B cell (primary cell): ENCODE measurements around the gene LDB3. TPM values are rescaled to one million over a fixed set of nuclear protein-coding genes. Genes with fewer than 3 reads are reported as not detected.

ENCODE experiments used
- ATAC-seq: fragments of 200-7000 bp; cut with Tn5 transposase; one replicate; pipeline ENCODE4 v1.10.0; 2021; ENCODE audit warnings: low read depth, mild to moderate bottlenecking, moderate number of reproducible peaks, moderate library complexity
- CTCF ChIA-PET: fragments of 350-600 bp; sonication (Branson Sonifier 250); formaldehyde crosslinking; loops from one replicate; lab custom pipeline; 2021; ENCODE audit warnings: antibody characterized with exemption, inconsistent platforms; lab: Charles Lee
- POLR2A ChIA-PET: fragments of 350-600 bp; sonication (Branson Sonifier 250); formaldehyde crosslinking; loops from one replicate; lab custom pipeline; 2021; ENCODE audit warnings: antibody characterized with exemption; lab: Charles Lee
- DNase-seq: peaks from one replicate; pipeline ENCODE4 v3.0.0; 2013
- H2AFZ ChIP-seq: 2 replicates; pipeline ENCODE4 v1.6.1; 2012; ENCODE audit warnings: mild to moderate bottlenecking, low read depth, low read length; ENCODE audit not compliant: insufficient read depth, poor library complexity, severe bottlenecking
- H3K27ac ChIP-seq, 2 donors: 1 replicate in 1 of 2; 2 replicates in 1 of 2; pipeline ENCODE4 v1.5.1; 2012 to 2013; ENCODE audit warnings: low read length in 2 of 2, mild to moderate bottlenecking in 2 of 2, moderate library complexity in 1 of 2
- H3K27me3 ChIP-seq, 4 experiments: fragments of 200-600 bp in 1 of 4; sonication (generic) in 1 of 4; replicated peaks in 1 of 4; 1 replicate in 2 of 4; 2 replicates in 2 of 4; pipeline versions ENCODE4 v1.6.1 to v1.7.0; 2013 to 2016; ENCODE audit warnings: low read length in 3 of 4, mild to moderate bottlenecking in 2 of 4, mixed read lengths in 1 of 4, moderate library complexity in 1 of 4; ENCODE audit not compliant: insufficient read depth in 4 of 4, control insufficient read depth in 3 of 4; ENCODE audit errors: control extremely low read depth in 1 of 4
- H3K36me3 ChIP-seq, 2 experiments: replicated peaks in 1 of 2; 1 replicate in 1 of 2; 2 replicates in 1 of 2; pipeline versions ENCODE4 v1.6.1 to v1.7.1; 2013; ENCODE audit warnings: low read length in 1 of 2; ENCODE audit not compliant: insufficient read depth in 2 of 2, control insufficient read depth in 1 of 2; ENCODE audit errors: control extremely low read depth in 1 of 2, extremely low read depth in 1 of 2
- H3K4me1 ChIP-seq, 2 donors: fragments of 200-600 bp in 1 of 2; sonication (generic) in 1 of 2; 1 replicate in 1 of 2; 2 replicates in 1 of 2; pipeline versions ENCODE4 v1.5.1 to v1.6.1; 2013 to 2017; ENCODE audit warnings: low read length in 2 of 2; ENCODE audit not compliant: control insufficient read depth in 2 of 2, insufficient read depth in 2 of 2
- H3K4me2 ChIP-seq: replicated peaks from 2 replicates; pipeline ENCODE3; 2012; ENCODE audit warnings: mild to moderate bottlenecking, low read depth, low read length; ENCODE audit not compliant: poor library complexity, severe bottlenecking
- H3K4me3 ChIP-seq, 5 experiments: fragments of 200-600 bp in 1 of 5; sonication (generic) in 1 of 5; 1 replicate in 3 of 5; 2 replicates in 2 of 5; pipeline versions ENCODE4 v1.5.1 to v1.7.0; 2011 to 2016; ENCODE audit warnings: low read length in 4 of 5, mild to moderate bottlenecking in 4 of 5, low read depth in 2 of 5, control low read depth in 1 of 5, moderate library complexity in 1 of 5; ENCODE audit not compliant: insufficient read depth in 1 of 5; ENCODE audit errors: control extremely low read depth in 1 of 5, extremely low read depth in 1 of 5
- H3K79me2 ChIP-seq: fragments of 200-600 bp; sonication (generic); one replicate; pipeline ENCODE4 v1.6.0; 2016; ENCODE audit warnings: low read length; ENCODE audit not compliant: control insufficient read depth, insufficient read depth
- H3K9ac ChIP-seq: fragments of 200-600 bp; sonication (generic); 2 replicates; pipeline ENCODE4 v1.6.1; 2017; ENCODE audit warnings: mild to moderate bottlenecking, low read length, moderate library complexity
- H3K9me3 ChIP-seq, 3 donors: one replicate each; pipeline versions ENCODE4 v1.6.1 to v1.7.1; 2013; ENCODE audit warnings: low read length in 2 of 3; ENCODE audit not compliant: control insufficient read depth in 2 of 3, insufficient read depth in 1 of 3; ENCODE audit errors: control extremely low read depth in 1 of 3
- H4K20me1 ChIP-seq: 2 replicates; pipeline ENCODE4 v1.6.0; 2012; ENCODE audit warnings: mild to moderate bottlenecking, low read length; ENCODE audit not compliant: insufficient read depth, control insufficient read depth, poor library complexity, severe bottlenecking
- H3K27ac Mint-ChIP-seq: one replicate; pipeline ENCODE4 v1.8.0; 2021; ENCODE audit warnings: mixed read lengths
- H3K27me3 Mint-ChIP-seq: one replicate; pipeline ENCODE4 v1.8.0; 2021; ENCODE audit warnings: mixed read lengths
- H3K4me1 Mint-ChIP-seq: one replicate; pipeline ENCODE4 v1.8.0; 2021; ENCODE audit warnings: mixed read lengths
- H3K4me3 Mint-ChIP-seq: one replicate; pipeline ENCODE4 v1.8.0; 2021; ENCODE audit warnings: mixed read lengths
- H3K9me3 Mint-ChIP-seq: one replicate; pipeline ENCODE4 v1.8.0; 2022; ENCODE audit warnings: mixed read lengths; ENCODE audit not compliant: insufficient read depth
- EZH2 ChIP-seq: IDR thresholded peaks from 2 replicates; pipeline ENCODE4 v1.6.1; 2012; ENCODE audit warnings: borderline replicate concordance, low read depth, mild to moderate bottlenecking, moderate library complexity, low read length; ENCODE audit not compliant: insufficient read depth, poor library complexity, severe bottlenecking
- WGBS: methylation state at CpG from one replicate; pipeline ENCODE4 v1.1.5; 2013; ENCODE audit warnings: missing lambda C conversion rate; ENCODE audit not compliant: insufficient coverage; 5-methylcytosine and 5-hydroxymethylcytosine counted together
- intact Hi-C: fragments of 100-400 bp; cut with micrococcal nuclease; formaldehyde crosslinking; loops from one replicate; pipeline ENCODE4 v1.10.0; 2022
- polyA plus RNA-seq: library from polyadenylated mRNA; depleted of rRNA; stranded (reverse); fragments of >200 nt; gene quantifications from 2 replicates; pipeline ENCODE4 v1.2.3, GENCODE V29; 2012
- total RNA-seq, 2 donors: library from RNA; stranded (reverse); fragments of 120-200 nt in 1 of 2; gene quantifications; 1 replicate in 1 of 2; 2 replicates in 1 of 2; pipeline versions ENCODE4 v1.2.3 to v1.2.4, GENCODE V29; 2013 to 2022
- TF ChIP-seq, protein P1 (sequence below): fragments of 200-600 bp; IDR thresholded peaks from one replicate; pipeline ENCODE4 v1.8.0; 2022; ENCODE audit warnings: antibody characterized with exemption, mild to moderate bottlenecking

The LDB3 gene
- total and polyA plus RNA-seq, 2 donors (not counting 1 experiment from before 2014, with no cell fraction given) = 0.01 to 0.07 TPM

DNA sequence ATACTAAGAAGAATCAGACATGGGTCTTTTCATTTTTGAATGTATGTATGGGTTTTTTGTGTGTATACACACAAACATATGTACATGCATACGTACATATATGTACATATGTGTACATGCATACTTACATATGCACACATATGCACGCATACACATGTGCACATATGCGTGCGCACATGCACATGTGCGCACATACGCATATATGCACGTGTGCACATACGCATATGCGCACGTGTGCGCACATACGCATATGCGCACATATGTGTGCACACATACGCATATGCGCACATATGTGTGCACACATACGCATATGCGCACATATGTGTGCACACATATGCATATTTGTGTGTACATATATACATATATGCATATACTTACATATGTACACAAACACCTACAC, 83.2 kb downstream of the LDB3 start:
- Histone ChIP-seq H3K79me2 (no peaks in the 10 kb centered on the region), H3K4me3 (no peak overlapping the region), H3K9me3 (no peaks in the 10 kb centered on the region), H4K20me1 (no peaks in the 10 kb centered on the region), H3K36me3 (no peaks in the 10 kb centered on the region), H2AFZ (no peak overlapping the region), H3K27ac (no peak overlapping the region), H3K27me3 (peaks cover 0 to 20% (median 11%) of the 10 kb centered on the region in 4 experiments), H3K4me2 (no peak overlapping the region), H3K4me1 (peaks cover 22 to 26% of the 10 kb centered on the region in 2 donors), H3K9ac (no peak overlapping the region)
- no peak for DNase-seq
- ATAC-seq = no peak
- ChIA-PET CTCF (no interaction called here), POLR2A (no interaction called here)
- Mint-ChIP-seq H3K9me3 (no peaks in the 10 kb centered on the region), H3K27ac (no peak overlapping the region), H3K4me3 (no peak overlapping the region), H3K27me3 (peaks cover 13% of the 10 kb centered on the region), H3K4me1 (peaks cover 27% of the 10 kb centered on the region)
- intact Hi-C loops = no loop called here
- TF ChIP-seq, protein P1, sequence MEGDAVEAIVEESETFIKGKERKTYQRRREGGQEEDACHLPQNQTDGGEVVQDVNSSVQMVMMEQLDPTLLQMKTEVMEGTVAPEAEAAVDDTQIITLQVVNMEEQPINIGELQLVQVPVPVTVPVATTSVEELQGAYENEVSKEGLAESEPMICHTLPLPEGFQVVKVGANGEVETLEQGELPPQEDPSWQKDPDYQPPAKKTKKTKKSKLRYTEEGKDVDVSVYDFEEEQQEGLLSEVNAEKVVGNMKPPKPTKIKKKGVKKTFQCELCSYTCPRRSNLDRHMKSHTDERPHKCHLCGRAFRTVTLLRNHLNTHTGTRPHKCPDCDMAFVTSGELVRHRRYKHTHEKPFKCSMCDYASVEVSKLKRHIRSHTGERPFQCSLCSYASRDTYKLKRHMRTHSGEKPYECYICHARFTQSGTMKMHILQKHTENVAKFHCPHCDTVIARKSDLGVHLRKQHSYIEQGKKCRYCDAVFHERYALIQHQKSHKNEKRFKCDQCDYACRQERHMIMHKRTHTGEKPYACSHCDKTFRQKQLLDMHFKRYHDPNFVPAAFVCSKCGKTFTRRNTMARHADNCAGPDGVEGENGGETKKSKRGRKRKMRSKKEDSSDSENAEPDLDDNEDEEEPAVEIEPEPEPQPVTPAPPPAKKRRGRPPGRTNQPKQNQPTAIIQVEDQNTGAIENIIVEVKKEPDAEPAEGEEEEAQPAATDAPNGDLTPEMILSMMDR = no peak
- no peak for TF ChIP-seq EZH2
- WGBS = 98% methylated on average over 11 of the region's 17 CpGs

DNA sequence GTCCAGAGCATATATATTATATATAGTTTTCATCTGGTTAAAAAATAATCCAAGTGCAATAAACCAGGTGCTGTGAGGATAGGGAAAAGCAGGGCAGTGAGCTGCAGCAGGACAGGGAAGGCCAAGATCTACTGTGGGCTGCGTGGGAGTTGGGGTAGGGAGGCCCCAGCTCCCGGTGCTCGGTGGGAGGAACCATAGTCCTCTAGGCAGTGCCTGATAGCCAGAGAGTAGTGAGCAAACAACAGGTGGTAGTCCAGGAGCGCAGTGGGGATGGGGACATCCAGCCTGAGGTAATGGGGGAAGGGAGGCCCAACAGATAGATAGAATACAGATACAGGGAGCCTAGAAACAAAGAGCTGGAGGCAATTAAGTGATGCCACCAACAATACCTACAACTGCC, 84.0 kb downstream of the LDB3 start:
- H3K27ac Mint-ChIP-seq = no peak overlapping the region
- WGBS = 95% methylated on average over 4 of the region's 4 CpGs

More for the DNA sequence above, 84.0 kb downstream of the LDB3 start:
- TF ChIP-seq, protein P1 = no peak
- no peak for TF ChIP-seq EZH2
- Histone ChIP-seq H3K4me1 (peaks cover 25 to 30% of the 10 kb centered on the region in 2 donors), H3K4me3 (no peak overlapping the region), H3K4me2 (no peak overlapping the region), H3K9ac (no peak overlapping the region), H3K27me3 (peaks cover 0 to 20% (median 11%) of the 10 kb centered on the region in 4 experiments), H3K9me3 (no peaks in the 10 kb centered on the region), H3K36me3 (no peaks in the 10 kb centered on the region), H4K20me1 (no peaks in the 10 kb centered on the region), H3K27ac (no peak overlapping the region), H3K79me2 (peaks cover 4% of the 10 kb centered on the region), H2AFZ (no peak overlapping the region)
- no peak for ATAC-seq
- H3K27me3 Mint-ChIP-seq = peaks cover 14% of the 10 kb centered on the region
- CTCF ChIA-PET = no interaction called here
- peaks cover 28% of the 10 kb centered on the region for H3K4me1 Mint-ChIP-seq
- POLR2A ChIA-PET = interaction anchor here (2.1 kb wide), 1 partner anchor 40 kb away, joined by 10 read pairs; no protein-coding TSS in a partner anchor
- no peaks in the 10 kb centered on the region for H3K9me3 Mint-ChIP-seq
- intact Hi-C loops = no loop called here
- no peak overlapping the region for H3K4me3 Mint-ChIP-seq
- no peak for DNase-seq
